ENCODE measurements around the gene TTC34. TPM values are rescaled to one million over a fixed set of nuclear protein-coding genes. Genes with fewer than 3 reads are reported as not detected.

TTC34 gene
- total RNA-seq, 1 experiment from 2014 or later, result 0.92 TPM

GRCh38 chr1:2817784-2818564 is 16.5 kb upstream of the TTC34 start:
- Histone ChIP-seq H2BK15ac (ENCODE audit: low read depth, low read length) (no peak overlapping the region), H2AFZ (ENCODE audit: low read length) (no peak overlapping the region), H3K23me2 (ENCODE audit: insufficient read length, low read depth, low read length, poor library complexity, severe bottlenecking) (no peaks in the 10 kb centered on the region), H2BK5ac (ENCODE audit: insufficient read length, low read length) (no peak overlapping the region), H3K9me3 (ENCODE audit: control insufficient read depth, low read depth, low read length) (peaks cover 90% of the 10 kb centered on the region), H2BK120ac (ENCODE audit: low read depth, low read length, poor library complexity, severe bottlenecking) (no peak overlapping the region), H2AK5ac (ENCODE audit: insufficient read length, low read length) (no peak overlapping the region), H3K27me3 (ENCODE audit: insufficient read depth, low read length) (no peaks in the 10 kb centered on the region), H2BK20ac (ENCODE audit: low read depth, low read length, poor library complexity, severe bottlenecking) (no peak overlapping the region), H3K14ac (ENCODE audit: insufficient read depth, low read length) (no peak overlapping the region), H3K4me1 (ENCODE audit: insufficient read depth, low read length) (no peaks in the 10 kb centered on the region), H3K23ac (ENCODE audit: insufficient read length, low read depth, low read length) (no peak overlapping the region), H4K91ac (ENCODE audit: insufficient read length, low read depth, low read length) (no peak overlapping the region), H3K4me2 (ENCODE audit: insufficient read depth, insufficient read length, low read length) (no peak overlapping the region), H4K8ac (replicated peaks; ENCODE audit: insufficient read length, low read depth, low read length) (no peak overlapping the region), H3K79me2 (ENCODE audit: insufficient read depth, low read length) (no peaks in the 10 kb centered on the region), H3K27ac (ENCODE audit: insufficient read length, low read depth, low read length) (no peak overlapping the region), H3K9ac (ENCODE audit: extremely low read depth, insufficient read length, low read length) (no peak overlapping the region), H3K79me1 (ENCODE audit: insufficient read depth, low read depth, low read length, poor library complexity, severe bottlenecking) (no peaks in the 10 kb centered on the region), H3K4ac (ENCODE audit: low read depth, low read length) (no peak overlapping the region), H3K56ac (ENCODE audit: insufficient read length, low read depth, low read length) (no peak overlapping the region), H3T11ph (ENCODE audit: low read length) (no peak overlapping the region), H4K20me1 (ENCODE audit: control insufficient read depth, insufficient read depth, insufficient read length) (no peaks in the 10 kb centered on the region), H2BK12ac (ENCODE audit: insufficient read length, low read depth, low read length) (no peak overlapping the region), H3K18ac (ENCODE audit: insufficient read length, low read depth, low read length) (no peak overlapping the region), H4K5ac (ENCODE audit: insufficient read length, low read depth, low read length) (no peak overlapping the region)
- Mint-ChIP-seq H3K27me3 (ENCODE audit: low read depth) (peaks cover 3% of the 10 kb centered on the region; the same call in 1 of the 2 replicates), H3K4me1 (no peaks in the 10 kb centered on the region), H3K4me3 (no peak overlapping the region), H3K9me3 (peaks cover 22 to 83% of the 10 kb centered on the region in 2 experiments), H3K36me3 (ENCODE audit: insufficient read depth in 1 of 3, low read depth in 3 of 3) (peaks cover 3 to 31% (median 13%) of the 10 kb centered on the region in 3 experiments; a peak in 6 of 7 replicates), H3K27ac (no peak overlapping the region)
- no CpG with 5 or more reads among the region's 11 CpGs for WGBS (ENCODE audit: extremely low coverage, insufficient read length, low lambda C conversion rate)
- DNase-seq, result no peak
- TF ChIP-seq, protein P1, sequence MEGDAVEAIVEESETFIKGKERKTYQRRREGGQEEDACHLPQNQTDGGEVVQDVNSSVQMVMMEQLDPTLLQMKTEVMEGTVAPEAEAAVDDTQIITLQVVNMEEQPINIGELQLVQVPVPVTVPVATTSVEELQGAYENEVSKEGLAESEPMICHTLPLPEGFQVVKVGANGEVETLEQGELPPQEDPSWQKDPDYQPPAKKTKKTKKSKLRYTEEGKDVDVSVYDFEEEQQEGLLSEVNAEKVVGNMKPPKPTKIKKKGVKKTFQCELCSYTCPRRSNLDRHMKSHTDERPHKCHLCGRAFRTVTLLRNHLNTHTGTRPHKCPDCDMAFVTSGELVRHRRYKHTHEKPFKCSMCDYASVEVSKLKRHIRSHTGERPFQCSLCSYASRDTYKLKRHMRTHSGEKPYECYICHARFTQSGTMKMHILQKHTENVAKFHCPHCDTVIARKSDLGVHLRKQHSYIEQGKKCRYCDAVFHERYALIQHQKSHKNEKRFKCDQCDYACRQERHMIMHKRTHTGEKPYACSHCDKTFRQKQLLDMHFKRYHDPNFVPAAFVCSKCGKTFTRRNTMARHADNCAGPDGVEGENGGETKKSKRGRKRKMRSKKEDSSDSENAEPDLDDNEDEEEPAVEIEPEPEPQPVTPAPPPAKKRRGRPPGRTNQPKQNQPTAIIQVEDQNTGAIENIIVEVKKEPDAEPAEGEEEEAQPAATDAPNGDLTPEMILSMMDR (conservative IDR thresholded peaks at IDR 0.05), result no peak

Measured in H9 (cell line).